Trophoblast cell (in vitro differentiated cells and primary cell): ENCODE data around the gene FMNL1.

Source experiments
- DNase-seq, 2 donors: peaks; one replicate each; pipeline ENCODE4 v3.0.0-alpha.2; 2016
- H2AFZ ChIP-seq: 2 replicates; pipeline ENCODE4 v1.6.1; 2013; ENCODE audit warnings: low read length, moderate library complexity, mild to moderate bottlenecking; ENCODE audit not compliant: insufficient read depth, poor library complexity
- H2AK5ac ChIP-seq: 2 replicates; pipeline ENCODE4 v1.6.1; 2013; ENCODE audit warnings: mild to moderate bottlenecking, low read length
- H2BK120ac ChIP-seq: 2 replicates; pipeline ENCODE4 v1.6.1; 2013; ENCODE audit warnings: low read length, mild to moderate bottlenecking, moderate library complexity; ENCODE audit not compliant: insufficient read depth, poor library complexity
- H2BK12ac ChIP-seq: 2 replicates; pipeline ENCODE4 v1.6.1; 2013; ENCODE audit warnings: mild to moderate bottlenecking, low read length, moderate library complexity
- H2BK5ac ChIP-seq: 2 replicates; pipeline ENCODE4 v1.6.1; 2013; ENCODE audit warnings: low read length, low read depth, moderate library complexity, mild to moderate bottlenecking; ENCODE audit not compliant: poor library complexity
- H3K14ac ChIP-seq: 2 replicates; pipeline ENCODE4 v1.6.1; 2013; ENCODE audit warnings: mild to moderate bottlenecking, low read length
- H3K18ac ChIP-seq: 2 replicates; pipeline ENCODE4 v1.6.1; 2013; ENCODE audit warnings: mild to moderate bottlenecking, low read length
- H3K23ac ChIP-seq: 2 replicates; pipeline ENCODE4 v1.6.1; 2013; ENCODE audit warnings: low read length
- H3K27ac ChIP-seq: 2 replicates; pipeline ENCODE4 v1.5.1; 2013; ENCODE audit warnings: low read depth, mild to moderate bottlenecking, inconsistent platforms, low read length, moderate library complexity
- H3K27me3 ChIP-seq: 2 replicates; pipeline ENCODE4 v1.6.1; 2013; ENCODE audit warnings: inconsistent platforms, mild to moderate bottlenecking, low read length, moderate library complexity; ENCODE audit not compliant: insufficient read depth
- H3K36me3 ChIP-seq, 2 experiments: 1 replicate in 1 of 2; 2 replicates in 1 of 2; pipeline ENCODE4 v1.6.1; 2013; ENCODE audit warnings: low read length in 2 of 2, mild to moderate bottlenecking in 2 of 2, moderate library complexity in 1 of 2; ENCODE audit not compliant: insufficient read depth in 2 of 2, control insufficient read depth in 1 of 2
- H3K4ac ChIP-seq: 2 replicates; pipeline ENCODE4 v1.6.1; 2013; ENCODE audit warnings: low read depth, mild to moderate bottlenecking, low read length, moderate library complexity
- H3K4me1 ChIP-seq, 2 experiments: 1 replicate in 1 of 2; 2 replicates in 1 of 2; pipeline ENCODE4 v1.6.1; 2013; ENCODE audit warnings: low read length in 2 of 2, mild to moderate bottlenecking in 2 of 2, moderate library complexity in 1 of 2; ENCODE audit not compliant: insufficient read depth in 2 of 2, control insufficient read depth in 1 of 2
- H3K4me2 ChIP-seq: 2 replicates; pipeline ENCODE4 v1.6.1; 2013; ENCODE audit warnings: inconsistent platforms, mild to moderate bottlenecking, low read length, moderate library complexity
- H3K4me3 ChIP-seq: 2 replicates; pipeline ENCODE4 v1.5.1; 2013; ENCODE audit warnings: mild to moderate bottlenecking, low read depth, low read length, inconsistent platforms
- H3K79me1 ChIP-seq: one replicate; pipeline ENCODE4 v1.6.1; 2013; ENCODE audit warnings: low read length
- H3K79me2 ChIP-seq: 2 replicates; pipeline ENCODE4 v1.6.1; 2013; ENCODE audit warnings: low read length, mild to moderate bottlenecking; ENCODE audit not compliant: control insufficient read depth, insufficient read depth, poor library complexity
- H3K9ac ChIP-seq: 2 replicates; pipeline ENCODE4 v1.6.1; 2013; ENCODE audit warnings: mild to moderate bottlenecking, low read length
- H3K9me3 ChIP-seq: 2 replicates; pipeline ENCODE4 v1.6.1; 2013; ENCODE audit warnings: low read depth, mild to moderate bottlenecking, control low read depth, inconsistent platforms, low read length; ENCODE audit not compliant: insufficient read depth
- H4K12ac ChIP-seq: 2 replicates; pipeline ENCODE4 v1.6.1; 2013; ENCODE audit warnings: low read depth, mild to moderate bottlenecking, low read length, moderate library complexity
- H4K8ac ChIP-seq: 2 replicates; pipeline ENCODE4 v1.6.1; 2013; ENCODE audit warnings: low read depth, mild to moderate bottlenecking, low read length, moderate library complexity
- H4K91ac ChIP-seq: one replicate; pipeline ENCODE4 v1.6.1; 2013; ENCODE audit warnings: low read depth, mild to moderate bottlenecking, low read length, moderate library complexity
- WGBS: extraction: QIAGEN DNeasy Blood & Tissue Kit; methylation state at CpG from one replicate; pipeline ENCODE4 v1.1.7; 2013; ENCODE audit warnings: missing lambda C conversion rate; ENCODE audit not compliant: insufficient read length, insufficient coverage; ENCODE audit errors: extremely low coverage; 5-methylcytosine and 5-hydroxymethylcytosine counted together

The FMNL1 gene

GRCh38 chr17:45241328-45242028, 19.8 kb downstream of the FMNL1 start:
- no peak overlapping the region for H2AK5ac ChIP-seq
- H4K8ac ChIP-seq, result peak overlapping the region; percentile 33
- no peak overlapping the region for H2BK5ac ChIP-seq
- H3K4me2 ChIP-seq, result peak overlapping the region; percentile 64
- H3K4ac ChIP-seq, result no peak overlapping the region
- peak overlapping the region; percentile 27 for H3K14ac ChIP-seq
- no peak overlapping the region for H2BK120ac ChIP-seq
- no peak overlapping the region for H2AFZ ChIP-seq
- H3K79me2 ChIP-seq, result no peaks in the 10 kb centered on the region
- no peak overlapping the region for H3K23ac ChIP-seq
- DNase-seq, result peak in 1 of 2 donors; percentile 46
- H3K9ac ChIP-seq, result no peak overlapping the region
- no peak overlapping the region for H4K12ac ChIP-seq
- peak overlapping the region; percentile 65 for H3K4me3 ChIP-seq
- peaks cover 6% of the 10 kb centered on the region for H3K9me3 ChIP-seq
- H3K27me3 ChIP-seq, result peaks cover 9% of the 10 kb centered on the region
- no peak overlapping the region for H3K18ac ChIP-seq
- no peaks in the 10 kb centered on the region for H3K36me3 ChIP-seq
- no peaks in the 10 kb centered on the region for H3K79me1 ChIP-seq
- H4K91ac ChIP-seq, result no peak overlapping the region
- no peak overlapping the region for H2BK12ac ChIP-seq
- WGBS, result no CpG with 5 or more reads among the region's 62 CpGs
- H3K27ac ChIP-seq, result no peak overlapping the region
- peaks cover 8 to 13% of the 10 kb centered on the region in 2 experiments for H3K4me1 ChIP-seq

GRCh38 chr17:45242029-45242414, 20.3 kb downstream of the FMNL1 start:
- Histone ChIP-seq H3K14ac (no peak overlapping the region), H2BK5ac (no peak overlapping the region), H3K23ac (no peak overlapping the region), H2AK5ac (no peak overlapping the region), H3K9ac (no peak overlapping the region), H3K79me2 (no peaks in the 10 kb centered on the region), H3K4ac (no peak overlapping the region), H3K36me3 (no peaks in the 10 kb centered on the region), H3K9me3 (peaks cover 6% of the 10 kb centered on the region), H3K79me1 (no peaks in the 10 kb centered on the region), H2BK12ac (no peak overlapping the region), H3K4me1 (peaks cover 12 to 18% of the 10 kb centered on the region in 2 experiments), H4K8ac (no peak overlapping the region), H2BK120ac (no peak overlapping the region), H3K4me2 (no peak overlapping the region), H3K4me3 (no peak overlapping the region), H3K27me3 (peaks cover 9% of the 10 kb centered on the region), H2AFZ (no peak overlapping the region), H3K18ac (no peak overlapping the region), H3K27ac (no peak overlapping the region), H4K91ac (no peak overlapping the region), H4K12ac (no peak overlapping the region)
- no peak for DNase-seq
- no CpG with 5 or more reads among the region's 18 CpGs for WGBS

- no CpG with 5 or more reads among the region's 18 CpGs for WGBS
- Histone ChIP-seq H2BK120ac (no peak overlapping the region), H3K79me1 (peaks cover 15% of the 10 kb centered on the region), H3K27me3 (peaks cover 9% of the 10 kb centered on the region), H3K4me2 (no peak overlapping the region), H3K9me3 (peaks cover 6% of the 10 kb centered on the region), H3K4me1 (peaks cover 16 to 23% of the 10 kb centered on the region in 2 experiments), H3K79me2 (peaks cover 7% of the 10 kb centered on the region), H4K8ac (no peak overlapping the region), H2AK5ac (no peak overlapping the region), H3K4ac (no peak overlapping the region), H3K14ac (no peak overlapping the region), H4K91ac (no peak overlapping the region), H2BK12ac (no peak overlapping the region), H3K23ac (no peak overlapping the region), H3K36me3 (no peaks in the 10 kb centered on the region), H3K18ac (no peak overlapping the region), H3K4me3 (no peak overlapping the region), H3K27ac (no peak overlapping the region), H2BK5ac (no peak overlapping the region), H3K9ac (no peak overlapping the region), H4K12ac (no peak overlapping the region), H2AFZ (no peak overlapping the region)
- peak; percentile 49 to 74 for DNase-seq
These were observed 22.1 kb downstream of the FMNL1 start for GRCh38 chr17:45243750-45244149.

GRCh38 chr17:45244725-45245656, 23.3 kb downstream of the FMNL1 start:
- H3K4me2 ChIP-seq, result no peak overlapping the region
- no CpG with 5 or more reads among the region's 21 CpGs for WGBS
- H2BK120ac ChIP-seq, result no peak overlapping the region
- no peak overlapping the region for H3K18ac ChIP-seq
- H4K12ac ChIP-seq, result no peak overlapping the region
- no peak overlapping the region for H3K9ac ChIP-seq
- no peak overlapping the region for H2BK12ac ChIP-seq
- H2AK5ac ChIP-seq, result no peak overlapping the region
- no peak overlapping the region for H3K4ac ChIP-seq
- DNase-seq, result no peak
- peaks cover 20 to 27% of the 10 kb centered on the region in 2 experiments for H3K4me1 ChIP-seq
- no peak overlapping the region for H3K4me3 ChIP-seq
- peaks cover 9% of the 10 kb centered on the region for H3K27me3 ChIP-seq
- peaks cover 7% of the 10 kb centered on the region for H3K79me2 ChIP-seq
- H3K36me3 ChIP-seq, result no peaks in the 10 kb centered on the region
- no peak overlapping the region for H3K23ac ChIP-seq
- no peak overlapping the region for H2BK5ac ChIP-seq
- H4K91ac ChIP-seq, result no peak overlapping the region
- H3K79me1 ChIP-seq, result peaks cover 15% of the 10 kb centered on the region
- no peak overlapping the region for H3K27ac ChIP-seq
- no peak overlapping the region for H2AFZ ChIP-seq
- H3K9me3 ChIP-seq, result peaks cover 4% of the 10 kb centered on the region
- H3K14ac ChIP-seq, result no peak overlapping the region
- H4K8ac ChIP-seq, result no peak overlapping the region
